DMS114 treated with DMSO at 0.1 percent for 48 hours (cell line): ENCODE data around the gene SPIN1.
"Not testable (repeated sequence)": the region's sequence is repeated elsewhere in the genome, so short reads cannot be mapped to it uniquely, and the experiment has no call there.

Experiments used
- DNase-seq: peaks from one replicate; lab custom pipeline; 2025; ENCODE audit not compliant: unreplicated experiment; lab: John Stamatoyannopoulos, UW

Gene SPIN1

GRCh38 chr9:88388203-88388885 is at the start of gene SPIN1:
Gene SPIN1 (plus strand): TSS chr9:88388444. CDS start chr9:88426540, 38,096 bp downstream.
- peak; percentile 21 for DNase-seq

GRCh38 chr9:88339317-88339716 is 48.9 kb upstream of the SPIN1 start:
- DNase-seq = no peak

- DNase-seq = no peak
These were observed 46.0 kb upstream of the SPIN1 start for GRCh38 chr9:88342246-88342645.

- no peak for DNase-seq
These were observed 44.2 kb upstream of the SPIN1 start for GRCh38 chr9:88344013-88344412.

GRCh38 chr9:88350354-88350753 is 37.9 kb upstream of the SPIN1 start:
- DNase-seq = not testable (repeated sequence)

GRCh38 chr9:88355166-88355565 is 33.1 kb upstream of the SPIN1 start:
- no peak for DNase-seq

GRCh38 chr9:88357250-88357649 is 31.0 kb upstream of the SPIN1 start:
- not testable (repeated sequence) for DNase-seq

- DNase-seq = no peak
These were observed 29.5 kb upstream of the SPIN1 start for GRCh38 chr9:88358723-88359122.

- no peak for DNase-seq
These were observed 28.3 kb upstream of the SPIN1 start for GRCh38 chr9:88359974-88360373.

GRCh38 chr9:88362681-88363080 is 25.6 kb upstream of the SPIN1 start:
- DNase-seq = no peak

- no peak for DNase-seq
These were observed 24.6 kb upstream of the SPIN1 start for GRCh38 chr9:88363661-88364060.

- DNase-seq = no peak
These were observed 23.5 kb upstream of the SPIN1 start for GRCh38 chr9:88364706-88365105.

- DNase-seq = no peak
These were observed 17.9 kb upstream of the SPIN1 start for GRCh38 chr9:88370346-88370745.

GRCh38 chr9:88372103-88372654 is 16.1 kb upstream of the SPIN1 start:
- no peak for DNase-seq

GRCh38 chr9:88373045-88373444 is 15.2 kb upstream of the SPIN1 start:
- no peak for DNase-seq

- DNase-seq = no peak
These were observed 9.9 kb upstream of the SPIN1 start for GRCh38 chr9:88378317-88378716.

- no peak for DNase-seq
These were observed 8.9 kb upstream of the SPIN1 start for GRCh38 chr9:88379352-88379751.

GRCh38 chr9:88380118-88380517 is 8.1 kb upstream of the SPIN1 start:
- no peak for DNase-seq

GRCh38 chr9:88381322-88381721 is 6.9 kb upstream of the SPIN1 start:
- DNase-seq = not testable (repeated sequence)

- no peak for DNase-seq
These were observed 5.1 kb upstream of the SPIN1 start for GRCh38 chr9:88383176-88383575.

- not testable (repeated sequence) for DNase-seq
These were observed 2.1 kb upstream of the SPIN1 start for GRCh38 chr9:88386137-88386536.

GRCh38 chr9:88387036-88387551 is 1.1 kb upstream of the SPIN1 start:
- DNase-seq = no peak
